Measurements from ENCODE around the gene CFAP119.

CFAP119 gene

DNA sequence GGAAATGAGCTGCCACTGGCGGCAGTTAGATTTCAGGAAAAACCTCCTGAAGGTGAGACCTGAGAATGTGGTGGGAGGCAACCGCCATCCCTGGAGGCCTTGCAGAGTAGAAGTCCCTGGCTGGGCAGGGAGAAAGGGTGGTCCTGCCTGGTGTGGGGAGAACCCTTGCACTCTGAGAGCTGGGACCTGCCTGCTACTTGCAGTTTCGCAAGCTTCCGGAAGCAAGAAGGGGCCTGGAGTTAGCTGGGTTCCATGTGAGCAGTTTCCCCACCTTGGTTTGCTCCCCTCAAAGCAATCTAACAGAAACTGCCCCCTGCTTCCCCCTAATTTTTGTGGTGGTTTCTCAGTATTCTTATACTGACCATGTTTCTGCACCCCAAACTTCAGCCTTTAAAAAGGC lies 18.7 kb upstream of the CFAP119 start:
- no peak for DNase-seq

DNA sequence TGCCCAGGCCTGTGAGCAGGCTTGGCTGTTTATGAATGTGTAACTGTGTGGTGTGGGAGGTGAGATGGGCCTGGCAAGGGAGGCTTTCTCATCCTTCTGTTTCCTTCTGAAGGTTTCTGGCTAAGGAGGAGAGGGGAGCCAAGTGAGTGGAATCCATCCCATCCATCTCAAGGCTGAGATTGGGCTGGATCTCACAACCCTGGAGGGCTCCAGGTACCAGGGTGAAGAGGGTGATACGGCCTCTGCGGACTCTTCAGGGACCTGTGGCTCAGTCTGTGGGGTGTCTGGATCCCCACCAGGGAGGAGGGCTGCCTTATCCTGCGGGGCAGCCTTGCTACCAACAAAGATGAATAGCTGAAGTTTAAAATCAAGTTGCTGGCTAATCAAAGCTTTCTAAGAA lies 18.2 kb upstream of the CFAP119 start:
- no peak for DNase-seq

DNA sequence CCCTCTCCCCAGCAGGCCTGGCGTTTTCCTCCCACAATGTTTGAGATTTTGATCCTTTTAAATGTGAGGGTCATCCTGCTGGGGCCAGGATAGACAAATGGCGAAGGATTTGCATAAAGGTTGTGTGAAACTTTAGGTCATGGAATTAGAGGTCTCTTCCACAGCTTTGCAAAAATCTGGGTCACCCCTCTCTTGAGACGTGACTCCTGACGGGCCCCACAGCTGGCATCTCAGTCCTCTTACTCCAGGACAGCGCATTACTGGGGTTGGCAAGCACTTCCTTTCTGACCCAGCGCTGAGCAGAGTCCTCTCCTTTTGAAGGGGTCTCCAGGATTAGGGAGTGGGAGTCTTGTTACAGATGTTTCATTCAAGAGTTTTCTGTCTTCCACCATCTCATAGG lies 17.7 kb upstream of the CFAP119 start:
- no peak for DNase-seq

DNA sequence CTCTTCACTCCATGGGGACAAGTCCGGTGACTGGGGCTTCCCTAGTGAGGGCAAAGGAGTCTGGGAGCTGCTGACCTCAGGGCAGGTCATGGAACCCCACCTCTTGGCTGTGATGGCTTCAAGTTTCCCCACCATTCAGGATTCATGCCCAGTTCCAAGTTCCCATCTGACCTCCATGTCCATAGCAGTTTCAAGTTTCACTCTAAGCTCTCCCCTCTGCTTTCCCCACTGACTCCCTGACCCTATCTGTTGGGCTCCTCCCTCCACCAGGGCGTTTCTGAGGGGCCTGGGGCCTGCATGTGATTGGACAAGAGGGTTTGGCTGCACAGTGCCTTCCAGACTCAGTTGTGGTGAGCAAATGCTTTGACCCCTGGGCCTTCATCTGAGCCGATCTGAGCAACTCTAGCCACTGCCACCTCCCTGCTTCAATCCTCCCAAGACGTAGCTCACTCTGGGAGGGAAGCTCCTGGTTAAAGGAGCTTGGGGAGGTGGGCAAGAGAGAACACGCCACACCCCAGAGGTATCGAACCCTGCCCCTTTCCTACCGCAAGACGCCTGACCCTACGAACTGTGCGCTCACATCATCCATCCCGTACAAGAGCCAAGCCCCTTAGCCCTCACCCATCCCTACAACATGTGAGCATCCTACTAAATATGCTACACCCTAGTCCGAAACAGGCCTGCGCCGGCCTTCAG lies 16.8 kb upstream of the CFAP119 start:
- no peak for DNase-seq

DNA sequence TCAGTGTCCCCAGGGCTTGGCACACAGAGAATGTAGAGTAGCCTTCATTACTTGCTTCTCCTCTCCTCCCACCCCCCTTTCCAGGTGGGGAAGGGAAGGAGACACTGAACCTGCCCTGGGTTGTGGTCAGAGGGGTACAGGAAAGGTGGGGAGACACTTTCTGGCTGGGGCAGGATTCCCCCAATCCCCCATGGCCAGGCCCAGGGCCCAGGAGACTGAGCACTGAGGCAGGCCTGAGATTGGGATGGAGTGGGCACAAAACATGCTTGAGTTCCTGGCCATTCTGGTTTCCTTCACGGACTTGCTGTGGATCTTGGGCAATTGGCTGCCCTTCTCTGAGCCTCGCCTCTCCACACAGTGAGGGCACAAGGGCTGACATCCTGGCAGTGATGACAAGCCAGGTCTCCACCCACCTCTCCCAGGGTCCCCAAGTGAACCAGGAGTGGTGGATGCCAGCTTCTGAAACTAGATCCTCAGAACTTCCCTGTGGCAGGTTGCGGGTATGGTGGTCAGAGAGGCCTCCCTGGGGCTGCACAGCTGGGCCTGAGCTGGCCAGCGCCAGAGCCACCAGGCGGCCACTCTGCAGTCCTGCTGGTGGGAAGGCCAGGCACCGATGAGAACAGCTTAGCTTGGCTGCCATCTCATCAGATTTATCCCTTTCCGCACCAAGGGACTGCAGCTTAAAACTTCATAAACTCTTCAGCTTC lies 15.9 kb upstream of the CFAP119 start:
- no peak for DNase-seq

DNA sequence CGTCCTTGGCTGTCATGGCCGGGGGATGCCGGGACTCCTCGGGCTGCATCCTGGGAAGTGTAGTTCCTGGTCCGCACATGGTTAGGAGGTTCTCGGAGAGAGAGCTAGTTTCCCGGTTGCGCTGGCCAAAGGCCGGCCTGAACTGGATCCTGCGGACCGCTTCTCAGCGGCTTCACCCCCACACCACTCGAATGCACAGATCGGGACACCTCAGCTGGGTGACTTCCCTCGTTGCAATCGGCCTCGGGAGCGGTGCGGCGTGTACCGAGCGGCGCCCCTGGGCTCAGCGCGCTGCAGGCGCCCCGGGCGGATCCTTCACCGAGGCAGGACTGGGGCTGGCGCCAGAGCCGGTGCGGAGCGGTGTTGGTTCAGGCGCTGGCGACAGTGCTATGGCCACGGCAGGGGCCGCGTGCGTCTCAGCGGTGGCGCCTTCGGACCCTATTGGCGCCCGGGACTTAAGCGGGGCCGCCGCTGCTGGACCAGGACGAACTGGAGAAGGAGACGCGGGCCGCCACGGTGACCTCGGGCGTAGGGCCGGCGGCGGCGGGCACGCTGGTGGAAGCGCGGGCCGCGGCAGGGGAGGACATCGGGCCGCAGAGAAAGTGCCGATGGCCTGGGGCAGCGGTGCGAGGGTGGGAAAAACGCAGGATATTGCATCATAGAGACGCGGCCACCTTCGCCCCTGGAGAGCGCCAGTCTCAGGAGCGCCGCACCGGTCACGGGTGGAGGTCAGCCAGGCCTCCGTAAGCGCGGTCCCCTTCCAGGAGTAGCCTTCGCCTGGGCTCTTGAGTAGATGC lies 13.7 kb upstream of the CFAP119 start:
- DNase-seq = peak; percentile 78

DNA sequence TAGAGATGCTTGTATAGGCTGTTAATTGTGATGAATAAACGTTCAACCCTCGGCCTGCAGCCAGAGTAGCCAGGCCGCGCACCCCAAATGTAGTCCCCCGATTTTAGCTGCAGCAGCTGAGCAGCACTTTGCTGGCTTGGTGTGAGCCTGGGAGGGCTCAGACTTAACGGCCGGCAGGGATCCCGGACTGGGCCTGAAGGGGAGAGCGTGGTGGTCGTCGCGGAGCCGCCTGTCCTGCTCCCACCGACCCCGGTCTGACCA lies 13.2 kb upstream of the CFAP119 start:
- DNase-seq = no peak

DNA sequence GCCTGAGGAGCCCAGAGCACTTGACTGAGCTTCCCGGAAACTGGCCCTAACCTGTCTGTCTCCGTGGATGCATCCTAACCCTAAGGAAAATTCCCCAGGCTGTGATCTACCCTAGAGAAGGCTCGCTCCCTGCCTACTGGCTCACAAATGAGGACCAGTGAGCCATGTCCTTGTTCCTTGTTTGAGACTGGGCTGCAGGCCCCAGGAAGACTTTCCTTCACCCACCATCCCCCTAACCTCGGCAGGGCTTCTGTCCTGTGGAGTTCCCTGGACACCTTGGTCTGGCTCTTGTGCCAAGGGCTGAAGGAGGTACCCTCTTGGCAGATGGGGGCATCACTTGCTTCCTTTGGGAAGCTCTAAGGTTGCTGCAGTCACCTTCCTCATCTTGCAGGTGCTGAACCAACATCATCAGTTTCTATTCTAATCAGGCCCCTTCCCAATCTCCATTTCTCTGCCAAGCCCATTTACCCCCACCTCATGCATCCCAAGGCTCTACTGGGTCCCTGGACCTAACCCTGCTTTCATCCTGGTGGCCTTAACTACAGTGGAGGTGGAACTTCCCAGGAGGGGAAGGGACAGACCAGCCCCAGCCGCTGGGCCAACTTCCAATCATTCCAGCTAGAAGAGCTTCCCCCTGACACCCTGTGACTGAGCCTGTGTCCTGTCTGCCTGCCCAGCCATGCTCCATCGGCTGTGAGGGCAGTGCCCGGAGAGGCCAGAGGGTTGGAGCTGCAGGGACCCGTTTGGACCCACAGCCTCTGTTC lies 12.7 kb upstream of the CFAP119 start:
- DNase-seq = no peak

DNA sequence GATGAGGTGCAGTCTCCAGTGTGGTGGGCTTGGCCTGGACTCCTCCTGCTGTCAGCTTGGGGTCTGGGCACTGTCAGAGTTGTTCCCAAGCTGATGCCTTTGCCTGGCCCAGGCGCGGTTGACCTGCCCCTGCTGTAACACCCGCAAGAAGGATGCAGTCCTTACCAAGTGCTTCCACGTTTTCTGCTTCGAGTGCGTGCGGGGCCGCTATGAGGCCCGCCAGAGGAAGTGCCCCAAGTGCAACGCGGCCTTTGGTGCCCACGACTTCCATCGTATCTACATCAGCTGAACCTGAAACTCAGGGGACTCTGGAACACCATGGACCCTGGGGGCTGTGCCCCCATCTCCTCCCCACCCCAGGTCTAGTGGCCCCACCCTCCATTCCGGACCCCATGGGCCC lies 12.0 kb upstream of the CFAP119 start:
- no peak for DNase-seq

DNA sequence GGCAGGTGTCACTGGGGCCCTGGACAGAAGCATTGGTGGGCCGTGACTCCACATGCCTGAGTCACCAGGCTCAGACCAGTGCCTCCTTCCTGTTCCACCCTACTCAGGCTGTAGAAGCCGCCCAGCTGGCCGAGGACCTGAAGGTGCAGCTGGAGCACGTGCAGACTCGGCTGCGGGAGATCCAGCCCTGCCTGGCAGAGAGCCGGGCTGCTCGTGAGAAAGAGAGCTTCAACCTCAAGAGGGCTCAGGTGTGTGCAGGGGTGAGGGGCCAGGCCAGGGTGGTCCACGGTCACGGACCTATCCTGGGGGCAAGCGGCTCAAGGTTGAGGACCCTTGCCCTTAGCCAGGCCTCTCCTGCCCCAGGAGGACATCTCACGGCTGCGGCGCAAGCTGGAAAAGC lies 9.9 kb upstream of the CFAP119 start:
- no peak for DNase-seq

DNA sequence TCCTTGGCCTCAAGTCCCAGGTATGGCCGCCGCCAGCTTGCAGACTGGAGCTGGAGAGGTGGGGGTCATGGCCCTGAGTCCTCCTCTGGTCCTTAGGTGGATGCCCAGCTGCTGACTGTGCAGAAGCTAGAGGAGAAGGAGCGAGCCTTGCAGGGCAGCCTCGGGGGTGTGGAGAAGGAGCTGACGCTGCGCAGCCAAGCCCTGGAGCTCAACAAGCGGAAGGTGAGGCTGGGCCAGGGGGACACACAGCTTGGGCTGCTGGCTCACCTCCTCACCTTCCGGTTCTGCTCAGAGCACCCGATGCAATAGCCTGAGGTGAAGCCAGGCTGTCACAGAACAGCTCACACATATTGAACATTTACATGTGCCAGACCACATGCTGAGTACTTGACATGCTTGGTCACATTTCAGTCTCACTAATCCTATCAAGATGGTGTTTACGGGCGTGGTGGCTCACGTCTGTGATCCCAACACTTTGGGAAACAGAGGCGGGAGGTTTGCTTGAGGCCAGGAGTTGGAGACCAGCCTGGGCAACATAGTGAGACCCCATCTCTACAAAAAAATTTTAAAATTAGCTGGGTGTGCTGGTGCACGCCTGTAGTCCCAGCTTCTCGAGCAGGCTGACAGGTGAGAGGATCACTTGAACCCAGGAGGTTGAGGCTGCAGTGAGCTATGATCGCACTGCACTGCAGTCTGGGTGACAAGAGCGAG lies 7.7 kb upstream of the CFAP119 start:
- DNase-seq = no peak

DNA sequence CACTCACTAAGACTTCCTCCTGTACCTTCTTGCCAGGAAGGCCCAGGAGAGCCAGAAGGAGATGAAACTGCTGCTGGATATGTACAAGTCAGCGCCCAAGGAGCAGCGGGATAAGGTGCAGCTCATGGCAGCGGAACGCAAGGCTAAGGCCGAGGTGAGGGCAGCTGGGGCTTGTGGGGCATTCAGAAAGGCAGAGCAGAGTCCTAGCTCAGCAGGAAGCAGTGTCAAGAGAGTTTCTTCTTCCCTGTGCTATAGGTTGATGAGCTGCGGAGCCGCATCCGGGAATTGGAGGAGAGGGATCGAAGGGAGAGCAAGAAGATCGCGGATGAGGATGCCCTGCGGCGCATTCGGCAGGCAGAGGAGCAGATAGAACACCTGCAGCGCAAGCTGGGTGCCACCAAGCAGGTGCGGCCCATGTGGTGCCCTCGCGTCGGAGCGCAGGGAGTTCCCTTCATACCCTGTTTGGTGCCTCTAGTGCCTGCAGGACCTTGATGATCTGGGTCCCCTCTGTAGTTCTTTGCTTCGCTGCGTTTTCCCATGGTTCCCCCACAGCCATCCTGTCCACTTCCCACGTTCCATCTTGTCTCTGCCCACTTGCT lies 6.8 kb upstream of the CFAP119 start:
- DNase-seq = no peak

DNA sequence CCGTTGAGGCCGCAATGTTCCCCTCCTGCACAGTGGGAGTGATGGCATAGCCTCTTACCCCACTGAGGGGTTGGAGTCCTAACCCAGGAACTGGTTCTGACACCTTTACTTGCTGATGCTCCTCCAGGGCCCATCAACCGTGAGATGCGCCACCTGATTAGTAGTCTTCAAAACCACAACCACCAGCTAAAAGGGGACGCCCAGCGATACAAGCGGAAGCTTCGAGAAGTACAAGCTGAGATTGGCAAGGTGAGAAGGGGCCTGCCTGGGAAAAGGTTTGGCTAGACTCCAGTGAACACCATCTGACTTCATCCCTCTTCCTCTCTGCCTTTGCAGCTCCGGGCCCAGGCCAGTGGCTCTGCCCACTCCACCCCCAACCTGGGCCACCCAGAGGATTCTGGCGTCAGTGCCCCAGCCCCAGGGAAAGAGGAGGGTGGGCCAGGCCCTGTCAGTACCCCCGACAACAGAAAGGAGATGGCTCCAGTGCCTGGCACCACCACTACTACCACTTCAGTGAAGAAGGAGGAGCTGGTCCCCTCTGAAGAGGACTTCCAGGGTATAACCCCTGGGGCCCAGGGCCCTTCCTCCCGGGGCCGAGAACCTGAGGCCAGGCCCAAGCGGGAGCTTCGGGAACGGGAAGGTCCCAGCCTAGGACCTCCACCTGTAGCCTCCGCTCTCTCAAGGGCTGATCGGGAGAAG lies 6.1 kb upstream of the CFAP119 start:
- DNase-seq = no peak

DNA sequence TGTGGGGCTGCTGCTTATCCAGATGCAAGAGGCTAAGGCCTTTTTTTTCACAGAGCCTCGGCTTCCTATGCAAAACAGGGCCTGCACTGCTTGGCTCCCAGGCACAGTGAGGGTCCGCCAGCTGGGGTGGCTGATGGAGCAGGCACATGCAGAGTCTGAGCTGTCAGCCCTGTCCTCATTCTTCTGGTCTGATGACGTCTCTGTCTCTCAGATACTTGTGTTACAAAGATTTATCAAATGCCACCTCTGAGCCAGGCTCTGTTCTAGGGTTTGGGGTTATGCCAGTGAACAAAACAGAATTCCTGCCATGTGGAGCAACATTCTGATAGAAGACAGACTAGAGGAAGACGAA lies 5.0 kb upstream of the CFAP119 start:
- no peak for DNase-seq

DNA sequence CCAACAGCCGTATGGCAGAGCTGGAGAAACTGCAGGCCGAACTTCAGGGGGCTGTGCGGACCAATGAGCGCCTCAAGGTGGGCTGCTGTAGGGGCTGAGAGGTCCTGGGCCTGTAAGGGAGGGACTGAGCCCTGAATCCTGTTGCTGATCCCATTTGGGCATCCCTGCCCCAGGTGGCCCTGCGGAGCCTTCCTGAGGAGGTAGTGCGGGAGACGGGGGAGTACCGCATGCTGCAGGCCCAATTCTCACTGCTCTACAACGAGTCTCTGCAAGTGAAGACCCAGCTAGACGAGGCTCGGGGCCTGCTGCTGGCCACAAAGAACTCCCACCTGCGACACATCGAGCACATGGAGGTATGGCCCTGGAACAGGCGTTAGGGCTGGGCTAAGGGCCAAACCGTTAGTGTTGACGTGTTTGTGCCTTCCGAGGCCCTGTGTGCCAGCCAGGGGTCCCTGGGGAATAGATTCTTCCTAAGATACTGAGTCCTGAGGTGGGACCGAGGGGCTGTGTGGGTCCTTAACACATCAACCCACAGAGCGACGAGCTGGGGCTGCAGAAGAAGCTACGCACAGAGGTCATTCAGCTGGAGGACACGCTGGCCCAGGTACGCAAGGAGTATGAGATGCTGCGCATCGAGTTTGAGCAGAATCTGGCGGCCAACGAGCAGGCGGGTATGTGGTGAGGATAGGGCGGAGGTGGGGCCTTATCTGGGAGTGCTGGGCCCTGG lies 4.5 kb upstream of the CFAP119 start:
- DNase-seq = no peak

DNA sequence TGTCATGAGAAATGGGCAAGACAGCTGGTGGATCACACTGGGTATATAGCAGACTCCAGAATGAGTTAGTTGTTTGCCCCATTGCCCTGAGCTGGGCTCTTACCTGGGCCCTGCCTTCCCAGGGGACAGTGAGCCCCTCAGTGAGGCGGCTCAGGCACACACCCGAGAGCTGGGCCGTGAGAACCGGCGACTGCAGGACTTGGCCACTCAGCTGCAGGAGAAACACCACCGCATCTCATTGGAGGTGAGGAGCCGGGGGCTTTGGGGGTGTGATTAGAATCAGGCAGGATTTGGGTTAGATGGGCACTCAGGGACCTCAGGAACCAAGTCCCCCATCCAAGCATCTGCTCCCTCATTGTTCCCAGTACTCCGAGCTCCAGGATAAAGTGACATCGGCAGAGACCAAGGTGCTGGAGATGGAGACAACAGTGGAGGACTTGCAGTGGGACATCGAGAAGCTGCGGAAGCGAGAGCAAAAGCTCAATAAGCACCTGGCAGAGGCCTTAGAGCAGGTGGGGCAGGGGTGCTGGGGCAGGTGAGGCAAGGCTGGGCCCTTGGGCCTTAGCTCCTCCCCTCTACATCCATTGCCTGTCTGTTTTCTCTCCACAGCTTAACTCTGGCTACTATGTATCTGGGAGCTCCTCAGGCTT lies 3.1 kb upstream of the CFAP119 start:
- DNase-seq = no peak

DNA sequence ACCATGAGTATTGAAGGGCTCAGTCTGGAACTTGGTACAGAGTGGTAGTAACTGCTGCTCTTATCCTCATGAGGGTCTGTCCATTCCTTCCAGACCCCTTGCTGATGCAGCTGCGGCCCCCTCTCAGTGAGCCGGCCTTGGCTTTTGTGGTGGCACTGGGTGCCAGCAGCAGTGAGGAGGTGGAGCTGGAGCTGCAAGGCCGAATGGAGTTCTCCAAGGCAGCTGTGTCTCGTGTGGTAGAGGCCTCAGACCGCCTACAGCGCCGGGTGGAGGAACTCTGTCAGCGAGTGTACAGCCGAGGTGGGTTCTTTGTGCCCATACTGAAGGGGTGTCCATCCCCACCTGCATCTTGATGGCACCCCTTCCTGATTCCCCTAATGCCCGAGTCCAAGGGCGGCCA lies 2.2 kb upstream of the CFAP119 start:
- DNase-seq = no peak

DNA sequence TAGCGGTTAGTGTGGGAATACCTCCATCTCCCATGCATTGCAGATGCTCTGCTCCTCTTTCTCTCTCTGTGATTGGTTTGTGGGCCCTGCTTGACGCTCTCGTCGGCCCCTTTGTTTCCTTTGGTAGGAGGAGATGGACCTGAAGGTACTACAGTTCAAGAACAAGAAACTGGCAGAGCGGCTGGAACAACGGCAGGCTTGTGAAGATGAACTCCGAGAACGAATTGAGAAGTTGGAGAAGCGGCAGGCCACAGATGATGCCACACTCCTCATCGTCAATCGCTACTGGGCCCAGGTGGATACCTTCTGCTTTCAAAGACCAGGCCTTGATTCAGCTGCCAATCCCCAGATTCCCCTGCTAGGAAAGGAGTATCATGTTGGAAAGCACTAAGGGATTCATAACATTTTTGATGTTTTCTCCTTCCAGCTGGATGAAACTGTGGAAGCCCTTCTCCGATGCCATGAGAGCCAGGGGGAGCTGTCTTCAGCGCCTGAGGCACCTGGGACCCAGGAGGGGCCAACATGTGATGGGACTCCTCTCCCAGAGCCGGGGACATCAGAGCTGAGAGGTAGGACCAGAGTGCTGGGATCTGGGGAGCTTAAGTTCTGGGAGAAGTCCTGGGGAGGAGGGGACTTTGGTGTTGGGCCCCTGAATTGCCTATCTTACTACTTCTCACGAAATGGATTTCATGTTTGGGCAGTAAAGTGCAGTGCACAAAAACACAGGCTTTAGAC lies 1.3 kb upstream of the CFAP119 start:
- no peak for DNase-seq

DNA sequence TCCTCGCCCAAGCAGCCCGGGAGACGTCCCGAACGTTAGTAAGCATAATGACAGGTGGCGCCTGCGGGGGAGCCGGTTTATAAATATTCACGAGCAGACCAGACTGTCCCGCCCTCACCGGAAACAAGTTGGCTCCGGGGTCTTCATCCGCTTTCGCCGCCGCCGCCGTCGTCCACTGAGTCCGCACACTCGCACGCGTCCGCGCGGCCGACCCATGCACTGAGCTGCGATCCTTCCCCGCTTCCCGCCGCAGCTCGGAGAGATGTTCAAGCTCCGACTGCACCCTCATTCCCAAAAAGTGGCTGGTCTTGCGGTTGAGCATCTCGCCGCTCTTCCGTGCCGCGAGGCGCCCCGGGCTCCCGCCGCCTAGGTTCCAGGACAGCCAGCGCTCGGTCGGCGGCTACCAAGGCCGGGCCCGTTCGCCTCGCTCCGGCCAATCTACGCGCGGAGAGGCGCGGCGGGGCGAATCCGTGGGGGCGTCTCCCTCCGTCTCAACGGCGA lies 385 bp downstream of the CFAP119 start:
- DNase-seq = peak; percentile 64
